Inflammatory macrophage treated with lipopolysaccharide for 4 hours (primary cell): Measurements from ENCODE around the gene MYO1C.
A peak's percentile ranks its signal among the peaks of the same experiment; 100 is the strongest.

Experiments
- DNase-seq: peaks from one replicate; pipeline ENCODE4 v3.0.0-alpha.2; 2020

The MYO1C gene

DNA sequence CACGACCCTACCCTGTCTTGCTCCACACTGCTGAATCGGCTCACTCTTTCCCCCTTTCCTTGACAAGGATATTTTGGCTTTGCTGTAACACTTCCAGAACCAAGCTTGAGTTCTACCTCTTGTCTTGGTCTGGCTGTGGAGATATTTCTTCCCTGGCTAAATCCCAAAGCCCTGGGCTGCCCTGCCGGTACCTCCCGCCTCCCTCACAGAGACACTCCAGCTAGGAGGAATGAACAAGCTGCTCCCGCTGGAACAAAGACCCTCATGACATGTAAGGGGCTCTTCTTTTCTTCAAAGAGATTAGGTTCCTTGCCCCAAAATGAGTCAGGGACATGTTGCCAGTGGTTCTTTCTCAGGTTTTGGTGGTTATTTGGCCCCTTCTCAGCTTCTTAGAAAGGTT is 13.1 kb upstream of the MYO1C start:
- DNase-seq = no peak

DNA sequence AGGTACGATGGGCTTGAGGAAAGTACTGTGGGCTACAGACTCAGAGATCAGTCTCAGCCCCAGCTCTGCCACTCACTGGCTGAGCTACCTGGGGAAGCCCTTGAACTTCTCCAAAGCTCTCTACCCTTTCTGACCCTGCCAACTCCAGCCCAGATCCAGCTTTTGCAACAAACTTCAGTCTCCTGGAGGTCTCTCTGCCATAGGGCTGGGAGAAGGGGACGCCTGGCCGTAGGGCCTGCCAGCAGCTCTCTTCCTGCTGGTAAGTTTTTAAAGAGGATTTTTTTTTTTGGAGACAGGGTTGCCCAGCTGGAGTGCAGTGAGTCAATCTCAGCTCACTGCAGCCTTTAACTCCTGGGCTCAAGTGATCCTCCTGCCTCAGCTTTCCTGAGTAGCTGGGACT is 12.4 kb upstream of the MYO1C start:
- no peak for DNase-seq

DNA sequence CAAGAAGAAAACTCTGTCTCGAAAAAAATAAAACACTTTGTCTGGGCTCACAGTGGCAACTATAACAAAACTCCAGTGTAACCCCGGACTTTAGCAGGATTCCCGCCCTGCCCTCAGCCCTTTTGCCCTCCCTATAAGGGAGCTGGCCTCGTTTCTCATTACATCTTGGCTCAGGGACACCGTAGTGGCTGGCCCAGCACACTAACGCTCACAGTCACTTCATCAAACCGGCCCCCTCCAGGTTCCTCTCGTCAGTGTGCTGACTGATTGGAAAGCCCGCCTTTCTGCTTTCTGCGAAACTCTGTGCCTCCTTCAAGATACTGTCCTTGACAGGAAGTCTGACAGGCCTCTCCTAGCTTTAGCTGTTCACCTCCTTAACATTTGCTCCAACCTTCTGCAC is 11.2 kb upstream of the MYO1C start:
- no peak for DNase-seq

DNA sequence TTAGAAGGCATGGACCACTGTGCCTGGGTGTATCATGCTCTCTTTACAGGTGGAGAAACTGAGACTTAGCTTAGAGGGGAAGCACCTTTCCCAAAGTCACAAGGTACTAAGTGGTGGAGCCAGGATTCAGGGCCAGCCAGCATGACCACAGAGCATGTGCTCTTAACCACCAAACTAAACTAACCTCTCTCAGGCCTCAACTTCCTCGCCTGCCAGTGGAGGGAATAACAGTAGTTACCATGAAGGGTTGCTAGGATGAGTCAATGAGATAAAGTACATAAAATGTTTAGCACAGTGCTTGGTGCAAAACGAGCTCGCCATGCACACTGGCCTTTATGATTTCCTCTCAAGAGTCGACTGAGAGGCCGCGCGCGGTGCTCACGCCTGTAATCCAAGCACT is 6.4 kb upstream of the MYO1C start:
- DNase-seq = peak; percentile 47

DNA sequence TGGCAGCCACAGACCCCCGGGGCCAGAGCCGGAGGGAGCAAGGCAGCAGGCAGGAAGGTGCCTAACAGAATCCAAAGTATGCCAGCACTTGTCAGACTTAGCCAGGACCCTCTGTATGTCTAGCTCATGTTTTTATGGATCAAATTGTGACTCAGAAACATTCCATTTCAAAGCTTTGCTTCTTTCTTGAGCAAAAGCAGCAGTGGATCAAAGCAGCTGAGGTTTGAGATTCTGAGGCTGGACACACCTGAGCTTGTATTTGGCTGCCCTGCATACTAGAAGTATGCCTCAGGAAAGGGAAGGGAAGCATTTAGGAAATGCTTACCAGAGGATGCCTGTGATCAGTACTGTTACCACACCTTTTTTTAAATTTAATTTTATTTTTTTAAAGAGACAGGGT is 5.7 kb upstream of the MYO1C start:
- no peak for DNase-seq

DNA sequence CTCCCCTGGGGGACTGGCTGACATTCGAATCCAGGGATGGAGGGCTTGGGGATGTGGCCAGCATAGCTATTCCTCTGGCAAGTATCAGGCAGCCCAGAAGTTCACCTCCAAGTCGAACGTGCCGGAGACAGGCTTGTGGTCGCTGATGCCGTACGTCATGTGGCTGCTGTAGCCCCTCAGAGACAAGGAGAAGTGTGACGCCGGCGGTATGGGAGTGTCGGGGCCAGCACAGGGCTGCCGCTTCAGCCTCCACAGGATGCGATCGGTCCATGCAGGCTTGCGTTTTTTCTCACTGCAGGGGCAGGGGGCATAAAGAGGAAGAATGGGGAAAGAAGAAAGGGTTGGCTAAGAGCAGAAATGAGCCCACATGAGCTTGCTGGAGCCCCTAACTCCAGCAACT is 5.3 kb upstream of the MYO1C start:
- no peak for DNase-seq

DNA sequence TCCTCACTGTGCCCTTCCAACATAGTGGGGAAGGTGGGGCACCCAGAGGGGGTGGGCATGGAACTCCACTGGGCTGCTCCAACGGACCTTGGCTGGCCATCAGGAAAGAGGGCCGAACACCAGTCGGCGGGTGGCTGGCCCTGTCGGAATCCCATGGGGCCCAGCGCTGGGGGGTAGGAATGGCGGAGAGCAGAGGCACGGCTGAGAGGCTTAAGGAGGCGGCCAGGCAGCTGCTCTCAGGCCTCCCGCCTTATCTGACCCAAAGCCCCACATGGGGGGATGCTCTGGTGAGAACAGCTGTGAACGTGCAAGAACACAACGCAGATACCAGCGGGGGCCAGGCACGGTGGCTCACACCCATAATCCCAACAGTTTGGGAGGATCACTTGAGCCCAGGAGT is 4.4 kb upstream of the MYO1C start:
- no peak for DNase-seq

DNA sequence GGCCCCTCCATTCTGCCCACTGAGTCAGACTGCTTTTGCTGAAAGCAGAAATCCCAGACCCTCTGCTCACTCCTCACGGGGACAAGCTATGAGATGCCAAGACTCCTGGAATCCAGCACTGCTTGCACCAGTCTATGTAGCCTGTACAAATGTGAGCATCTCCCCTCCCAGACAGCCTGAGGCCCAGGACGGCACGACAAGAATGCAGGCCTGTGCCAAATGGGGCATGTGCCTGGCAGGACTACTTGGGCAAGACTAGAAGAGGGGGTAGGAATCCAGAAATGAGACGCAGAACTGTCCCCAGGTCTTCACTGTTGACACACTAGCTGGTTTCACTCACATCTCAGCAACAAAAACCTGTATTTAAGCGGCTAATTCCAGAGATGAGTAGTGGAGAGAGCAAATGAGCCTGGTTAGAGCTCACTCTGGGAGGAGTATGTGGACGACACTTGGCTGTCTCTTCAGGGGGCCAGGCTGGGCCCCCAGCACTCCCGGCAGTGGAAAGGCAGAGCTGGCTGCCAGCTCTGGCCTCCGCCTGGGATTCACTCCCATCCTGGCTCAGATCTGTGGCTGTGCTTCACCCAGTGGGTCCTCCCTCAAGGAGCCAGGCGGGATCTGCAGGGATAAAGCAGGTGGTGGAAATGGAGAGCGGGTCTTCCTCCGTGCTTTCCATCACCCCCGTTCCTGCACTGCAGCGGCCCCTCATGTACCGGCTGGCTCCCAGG is 2.9 kb upstream of the MYO1C start:
- no peak for DNase-seq

DNA sequence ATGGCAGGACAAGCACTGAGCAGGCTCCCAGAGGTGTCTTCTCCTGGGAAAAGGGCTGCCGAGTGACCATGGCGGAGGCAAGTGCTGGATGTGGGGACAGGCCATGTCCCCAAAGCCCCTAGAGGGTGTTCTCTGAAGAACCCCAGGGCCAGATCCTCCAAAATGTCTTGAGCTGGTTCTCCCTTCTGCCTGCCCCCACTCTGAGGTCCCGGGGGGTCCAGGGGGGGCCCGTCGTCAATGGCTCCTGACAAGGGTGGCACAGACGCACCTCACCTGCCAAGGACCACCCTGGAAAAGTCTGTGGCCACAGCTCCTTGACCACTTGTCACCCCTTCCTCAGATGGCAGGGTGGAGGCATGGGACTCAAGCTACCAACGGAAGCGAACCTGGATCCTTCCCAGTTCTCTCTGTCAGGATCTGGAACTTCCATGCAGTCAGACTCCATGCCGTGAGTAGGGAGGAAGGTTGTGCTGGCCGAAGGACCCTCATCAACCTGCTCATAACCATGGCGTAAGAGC is 2.3 kb upstream of the MYO1C start:
- no peak for DNase-seq

DNA sequence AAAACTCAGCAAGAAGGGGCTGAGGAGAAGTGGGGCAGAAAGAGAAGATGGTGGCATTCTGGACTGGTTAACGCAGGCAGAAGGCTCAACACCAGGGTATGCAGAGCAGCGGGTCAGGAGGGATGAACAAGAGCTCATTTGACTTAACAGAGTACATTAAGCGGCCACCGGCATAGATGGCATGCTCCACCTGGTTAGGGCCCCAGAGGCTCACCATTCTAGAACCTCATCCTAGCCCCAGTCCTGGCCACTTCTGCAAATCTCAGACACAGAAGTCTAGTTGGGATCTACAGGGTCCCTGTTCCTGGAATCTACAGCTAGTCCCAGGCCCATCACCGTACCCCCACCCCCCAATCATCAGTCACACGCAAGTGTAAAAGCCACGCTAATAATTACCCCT is 1.7 kb upstream of the MYO1C start:
- DNase-seq = no peak

DNA sequence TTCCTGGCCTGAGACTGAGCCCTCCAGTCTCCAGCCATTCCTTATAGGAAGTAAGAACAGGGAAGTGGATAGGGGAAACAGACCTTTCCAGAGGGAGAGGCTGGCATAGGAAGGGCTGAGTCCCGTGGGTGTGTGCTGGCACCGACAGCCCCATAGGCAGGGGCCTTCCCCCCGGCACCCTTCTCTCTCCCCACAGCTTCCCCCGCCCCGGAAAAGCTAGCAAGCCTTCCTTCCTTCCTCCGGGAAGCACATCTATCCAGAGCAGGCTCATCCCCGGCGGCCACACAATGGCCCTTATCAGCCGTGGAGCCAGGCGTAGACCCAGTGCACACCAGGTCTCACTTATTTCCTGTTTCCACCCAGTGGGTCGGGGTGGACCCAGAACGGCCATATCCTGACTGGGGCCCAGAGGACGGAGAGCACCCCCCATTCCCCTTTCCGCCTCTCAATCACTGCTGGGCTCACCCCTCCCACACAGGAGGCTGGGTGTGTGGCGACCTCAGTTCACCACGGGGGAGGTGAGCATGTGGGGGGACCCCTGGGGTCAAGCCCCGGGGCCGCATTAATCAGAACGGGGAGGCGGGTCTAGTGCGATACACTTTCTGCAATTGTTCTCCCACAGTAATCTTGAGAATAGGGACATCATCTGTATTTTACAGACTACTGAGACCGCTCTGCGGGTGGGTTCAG is 950 bp upstream of the MYO1C start:
- DNase-seq = peak; percentile 67

DNA sequence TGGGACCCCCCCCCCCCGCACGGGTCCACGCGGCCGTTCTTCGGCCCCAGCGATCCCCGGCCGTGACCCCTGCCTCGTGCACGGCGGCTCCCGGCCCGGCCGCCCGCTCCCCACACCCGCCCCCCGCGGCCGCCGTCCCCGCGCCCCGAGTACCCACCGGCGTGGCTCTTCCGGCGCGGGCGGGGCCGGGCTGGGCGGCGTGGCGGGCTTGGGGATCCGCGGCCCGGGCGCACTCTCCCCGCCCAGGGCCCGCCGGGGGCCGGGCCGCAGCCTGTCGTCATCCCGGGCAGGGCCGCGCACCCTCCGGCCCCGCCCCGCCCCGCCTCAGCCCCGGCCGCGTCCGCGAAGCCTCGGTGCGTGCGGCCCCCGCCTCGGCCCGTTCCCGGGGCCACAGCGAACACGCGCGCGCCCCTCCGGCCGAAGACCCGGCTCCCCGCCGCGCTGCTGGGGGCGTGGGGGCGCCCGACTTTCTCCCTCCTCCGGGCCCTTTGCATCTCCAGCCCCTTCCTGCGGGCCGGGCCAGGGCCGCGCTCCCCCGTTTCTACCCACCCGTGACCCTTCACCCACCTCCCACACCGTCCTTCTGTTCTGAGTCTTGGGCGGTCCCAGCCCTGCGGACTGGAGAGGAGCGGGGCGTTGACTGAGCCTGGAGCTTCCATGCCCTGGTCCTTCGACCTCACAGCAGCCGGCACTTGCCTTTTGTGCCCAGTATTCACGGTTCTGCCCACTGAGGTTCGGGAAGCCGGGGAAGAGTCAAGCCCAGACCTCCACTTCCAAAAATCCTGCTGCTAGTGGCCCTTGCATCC is 840 bp downstream of the MYO1C start:
- DNase-seq = peak; percentile 67

DNA sequence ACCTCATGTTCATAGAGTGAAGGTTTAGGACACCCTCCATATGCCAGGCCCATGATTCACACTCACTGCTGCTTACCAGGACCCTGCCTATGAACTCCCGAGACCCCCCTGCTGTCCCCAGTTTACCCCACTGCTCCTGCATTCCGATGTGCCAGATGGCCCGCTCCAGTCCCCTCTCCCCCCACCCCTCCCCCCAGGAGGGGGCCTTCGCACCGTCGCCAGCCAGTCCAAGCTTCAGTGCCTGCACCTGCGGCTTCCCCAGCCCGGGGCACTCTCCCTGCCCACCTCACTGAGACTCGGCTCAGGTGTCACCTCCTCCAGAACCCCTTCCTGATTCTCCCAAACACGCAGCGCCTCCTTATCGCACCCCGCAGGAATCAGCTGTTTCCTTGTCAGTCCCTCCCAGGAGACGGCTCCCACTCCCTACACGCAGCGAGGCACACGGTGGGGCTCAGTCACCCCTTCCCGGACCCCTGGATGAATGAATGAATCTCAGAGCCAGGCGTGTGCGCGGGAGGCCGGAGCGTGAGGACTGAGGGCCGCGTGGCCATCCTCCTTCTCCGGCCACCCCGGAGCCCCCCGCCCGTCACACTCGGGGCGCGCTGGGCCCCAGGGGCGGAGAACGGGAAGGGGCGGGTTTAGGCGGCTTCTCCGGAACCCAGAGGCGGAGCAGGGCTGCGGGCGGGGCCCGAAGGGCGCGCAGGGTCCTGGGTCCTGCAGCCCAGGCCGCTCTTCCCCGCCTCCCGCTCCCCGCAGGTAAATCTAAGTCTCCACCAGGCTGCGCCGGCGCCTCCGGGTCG is 1.6 kb downstream of the MYO1C start:
- DNase-seq = peak; percentile 31

DNA sequence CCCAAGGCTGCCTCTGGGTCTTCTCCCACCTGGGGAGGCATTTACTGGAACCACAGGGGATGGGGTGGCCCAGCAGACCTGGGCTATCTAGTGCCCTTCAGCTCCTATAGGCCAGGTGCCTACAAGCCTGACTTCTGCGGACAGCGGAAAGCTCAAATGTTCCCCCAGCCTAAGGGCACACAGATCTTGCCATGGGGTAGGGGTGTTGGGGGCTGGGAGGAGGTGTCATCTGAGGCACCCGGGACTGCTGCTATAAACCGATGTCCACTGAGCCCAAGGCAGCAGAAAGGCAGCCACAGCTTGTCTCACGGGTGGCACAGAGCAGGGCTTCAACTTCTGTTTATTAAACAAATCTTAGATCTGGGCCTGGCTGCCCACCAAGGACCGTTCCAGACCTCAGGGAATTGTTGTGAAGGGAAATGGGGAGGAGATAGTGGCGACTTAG is 3.6 kb downstream of the MYO1C start:
- DNase-seq = no peak

DNA sequence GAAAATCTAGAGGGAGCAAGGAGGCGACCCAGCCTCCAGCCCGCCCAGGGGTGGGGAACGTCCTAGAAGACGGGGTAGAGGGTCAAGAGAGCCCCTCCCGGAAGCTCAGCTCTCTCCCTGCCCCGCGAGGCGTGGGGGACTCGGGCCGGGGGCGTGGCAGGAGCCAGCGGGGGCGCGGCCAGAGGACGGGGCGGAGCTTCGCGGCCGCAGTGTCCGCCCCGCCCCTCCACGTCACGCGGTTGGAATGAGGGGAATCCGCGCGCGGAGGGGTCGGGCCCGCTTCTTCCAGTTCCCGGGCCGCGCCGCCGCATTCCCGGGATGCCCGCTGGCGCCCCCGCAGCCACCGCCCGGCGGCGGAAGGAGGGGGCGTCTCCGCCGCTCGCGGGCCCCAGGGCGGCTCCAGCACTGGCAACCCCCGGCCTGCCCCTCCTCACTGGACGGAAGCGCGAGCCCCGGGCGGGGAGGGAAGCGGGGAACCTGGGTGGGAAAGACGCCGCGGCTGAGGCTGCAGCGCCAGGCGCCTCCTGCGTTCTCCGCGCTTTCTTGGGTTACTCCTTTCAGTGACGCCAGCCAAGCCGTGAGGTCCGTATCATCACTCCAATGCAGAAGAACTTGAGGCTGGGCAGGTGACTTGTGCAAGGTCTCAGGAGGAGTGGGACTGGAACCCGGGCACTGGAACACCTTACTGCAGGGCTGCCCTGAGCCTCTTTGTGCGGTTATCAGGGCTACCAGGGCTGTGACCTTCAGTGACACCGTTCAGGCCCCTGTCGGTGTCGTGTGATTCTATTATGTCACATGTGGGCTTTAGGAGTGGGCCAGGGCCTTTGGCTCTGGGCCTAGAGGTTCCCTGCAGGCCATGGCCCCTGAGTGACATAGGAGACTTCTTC is 4.3 kb downstream of the MYO1C start:
- peak; percentile 66 for DNase-seq

DNA sequence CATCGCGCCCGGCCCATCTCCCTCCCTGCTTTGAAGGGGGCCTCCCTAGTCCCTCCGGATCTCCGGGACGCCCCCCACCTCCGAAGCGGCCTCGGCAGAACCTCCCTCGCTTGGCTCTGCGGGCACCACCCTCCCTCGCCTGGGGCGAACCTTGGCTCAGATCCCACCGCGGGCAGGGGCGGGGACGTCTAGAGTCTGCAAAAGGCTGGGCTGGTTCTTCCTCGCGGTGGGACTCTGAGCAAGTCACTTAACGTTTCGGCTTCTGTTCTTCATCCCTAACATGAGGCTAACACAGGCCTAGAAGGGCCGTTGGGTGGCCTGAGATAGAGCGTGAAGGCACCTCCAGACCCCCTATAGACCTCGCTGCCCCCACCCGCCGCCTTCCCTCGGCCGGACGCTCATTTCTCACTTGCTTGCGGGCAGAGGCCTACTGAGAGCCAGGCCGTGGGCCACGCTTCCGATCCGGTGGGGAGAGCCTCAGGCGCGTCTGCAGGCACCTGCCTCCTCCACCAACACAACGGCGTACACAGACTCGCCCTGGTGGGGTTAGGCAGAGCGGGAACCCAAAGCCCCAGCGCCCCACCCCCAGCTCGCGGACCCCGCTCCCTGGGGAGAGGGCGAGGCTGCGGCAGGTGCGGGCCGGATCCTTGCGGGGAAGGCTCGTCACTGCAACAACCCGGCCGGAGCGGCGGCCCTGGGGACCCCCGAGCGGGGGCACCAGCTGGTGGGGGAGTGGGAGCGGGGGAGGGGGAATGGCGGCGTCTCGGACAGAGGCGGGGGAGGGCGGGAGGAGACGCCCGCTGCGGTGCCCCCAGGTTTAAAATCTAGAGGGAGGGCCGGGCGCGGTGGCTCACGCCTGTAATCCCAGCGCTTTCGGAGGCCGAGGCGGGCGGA is 5.4 kb downstream of the MYO1C start:
- DNase-seq = peak; percentile 38

DNA sequence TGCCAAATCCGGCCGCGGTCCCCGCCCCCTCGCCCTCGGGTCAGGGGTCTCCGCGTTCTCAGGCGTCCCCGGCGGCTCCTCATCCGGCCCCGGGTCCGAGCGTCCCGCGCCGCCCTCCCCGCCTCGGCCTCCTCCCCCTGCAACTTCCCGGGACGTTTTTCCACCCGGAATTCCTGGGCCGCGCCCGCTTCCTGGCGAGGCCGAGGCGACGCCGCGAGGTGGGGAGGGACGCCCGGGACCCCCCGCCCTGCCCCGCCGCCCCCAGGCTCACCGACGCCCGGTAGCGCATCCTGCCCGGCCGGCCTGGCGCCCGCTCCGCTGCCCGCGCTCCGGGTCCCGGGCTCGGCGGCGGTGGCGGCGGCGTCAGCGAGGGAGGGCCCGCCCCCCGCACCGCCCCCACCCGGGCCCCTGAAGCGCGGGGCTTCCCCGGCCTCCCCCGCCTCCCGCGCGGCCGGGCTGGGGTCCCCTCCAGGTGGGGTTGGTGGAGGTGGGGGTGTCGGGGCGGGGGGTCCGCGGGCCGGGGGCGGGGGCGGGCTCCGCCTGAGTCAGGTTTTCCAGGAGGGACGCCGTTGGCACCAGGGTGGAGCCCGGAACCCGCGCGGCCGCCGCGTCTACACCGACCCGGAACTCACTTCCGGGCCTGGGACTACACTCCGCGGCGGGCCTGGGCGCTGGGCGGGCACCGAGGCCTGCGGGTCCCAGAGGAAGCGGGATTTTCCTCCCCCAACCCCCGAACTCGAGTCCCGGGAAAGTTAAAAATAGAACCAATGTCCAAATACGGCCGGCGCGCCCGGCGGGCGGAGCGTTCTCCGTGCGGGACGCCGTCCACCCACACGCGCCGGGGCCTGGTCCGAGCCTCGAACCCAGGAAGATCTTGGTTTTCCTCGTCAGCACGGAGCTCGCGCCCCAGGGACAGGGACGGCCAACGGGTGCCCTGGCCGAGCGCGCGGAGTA is 6.8 kb downstream of the MYO1C start:
- DNase-seq = peak; percentile 61

DNA sequence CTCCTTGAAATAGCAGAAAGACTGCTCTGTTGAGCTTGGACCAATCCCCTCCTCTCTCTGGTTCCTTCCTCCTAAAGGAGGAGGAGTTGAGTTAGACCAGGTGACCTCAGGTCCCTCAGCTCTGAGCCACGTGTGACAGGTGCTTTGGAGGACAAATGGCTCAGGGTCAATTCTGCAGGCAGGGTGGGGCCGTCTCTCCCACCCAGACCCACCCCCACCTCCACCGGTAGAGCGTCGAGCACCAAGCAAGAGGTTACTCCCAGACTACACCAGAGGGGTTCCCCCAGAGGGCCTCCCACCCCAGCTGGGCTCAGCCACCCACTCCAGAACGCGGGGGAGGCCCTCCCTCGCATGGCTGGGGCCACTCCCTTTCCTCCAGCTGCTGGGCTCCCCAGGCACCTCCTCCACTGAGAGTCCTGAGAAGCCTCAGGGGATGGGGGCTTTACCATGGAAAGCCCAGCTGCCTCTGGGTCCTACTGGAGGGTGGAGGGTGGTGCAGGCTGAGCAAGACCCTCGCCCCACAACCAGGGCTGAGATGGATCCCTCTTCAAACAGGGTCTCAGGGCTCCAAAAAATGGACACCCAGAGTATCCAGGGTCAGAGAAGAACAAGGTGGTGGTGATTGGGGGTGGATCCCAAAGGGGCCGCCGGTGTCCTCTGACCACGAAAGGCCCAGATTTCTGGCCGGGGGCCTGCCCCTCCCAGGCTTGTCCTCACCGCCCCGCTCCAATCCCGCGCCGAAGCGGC is 7.6 kb downstream of the MYO1C start:
- DNase-seq = peak; percentile 22
